ENCODE results near the gene NDUFV3.
"Not testable (repeated sequence)": the region's sequence is repeated elsewhere in the genome, so short reads cannot be mapped to it uniquely, and the experiment has no call there.

The NDUFV3 gene

DNA sequence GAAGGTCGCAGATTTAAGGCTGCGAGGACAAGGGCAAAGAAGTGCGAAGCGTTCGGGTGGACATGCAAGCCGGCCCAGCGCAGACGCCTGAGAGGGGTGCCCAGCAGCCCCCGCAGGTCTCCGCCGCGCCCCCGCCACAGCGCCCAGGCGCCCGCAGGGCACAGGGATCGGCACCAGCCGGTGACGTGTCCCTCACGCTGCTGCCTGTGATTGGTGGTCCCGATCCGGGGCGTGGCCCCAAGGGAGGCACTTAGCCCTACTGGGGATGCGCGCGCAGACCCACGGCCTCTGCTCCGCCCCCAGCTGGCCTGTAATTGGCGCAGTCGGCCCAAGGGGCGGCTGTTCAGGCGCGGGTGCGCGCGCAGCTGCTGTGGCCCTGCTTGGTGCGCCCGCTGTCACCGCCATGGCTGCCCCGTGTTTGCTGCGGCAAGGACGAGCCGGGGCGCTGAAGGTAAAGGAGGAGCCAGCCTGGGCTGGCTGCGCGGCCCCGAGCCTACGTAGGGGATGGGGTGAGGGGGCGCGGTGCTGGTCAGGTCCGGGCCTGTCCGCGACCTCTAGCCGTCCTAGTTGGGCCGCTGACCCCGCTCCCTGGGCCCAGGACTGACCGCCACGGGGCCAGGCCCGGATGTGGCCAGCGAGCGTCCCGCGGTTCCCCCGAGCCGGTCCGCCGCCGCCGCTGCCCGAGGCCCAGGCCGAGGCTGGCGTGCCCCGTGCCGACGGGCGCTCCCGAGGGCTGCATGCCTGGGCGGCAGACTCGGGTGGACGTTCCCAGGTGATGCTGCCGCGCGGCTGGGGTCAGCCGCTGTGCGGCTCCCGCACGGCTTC lies at the start of gene NDUFV3:
Gene NDUFV3, plus strand, starts transcription at position 379 of the 825 bp plus-strand sequence. Its CDS starts 25 bp downstream, at position 404.
- peak; percentile 96 to 97 for DNase-seq

DNA sequence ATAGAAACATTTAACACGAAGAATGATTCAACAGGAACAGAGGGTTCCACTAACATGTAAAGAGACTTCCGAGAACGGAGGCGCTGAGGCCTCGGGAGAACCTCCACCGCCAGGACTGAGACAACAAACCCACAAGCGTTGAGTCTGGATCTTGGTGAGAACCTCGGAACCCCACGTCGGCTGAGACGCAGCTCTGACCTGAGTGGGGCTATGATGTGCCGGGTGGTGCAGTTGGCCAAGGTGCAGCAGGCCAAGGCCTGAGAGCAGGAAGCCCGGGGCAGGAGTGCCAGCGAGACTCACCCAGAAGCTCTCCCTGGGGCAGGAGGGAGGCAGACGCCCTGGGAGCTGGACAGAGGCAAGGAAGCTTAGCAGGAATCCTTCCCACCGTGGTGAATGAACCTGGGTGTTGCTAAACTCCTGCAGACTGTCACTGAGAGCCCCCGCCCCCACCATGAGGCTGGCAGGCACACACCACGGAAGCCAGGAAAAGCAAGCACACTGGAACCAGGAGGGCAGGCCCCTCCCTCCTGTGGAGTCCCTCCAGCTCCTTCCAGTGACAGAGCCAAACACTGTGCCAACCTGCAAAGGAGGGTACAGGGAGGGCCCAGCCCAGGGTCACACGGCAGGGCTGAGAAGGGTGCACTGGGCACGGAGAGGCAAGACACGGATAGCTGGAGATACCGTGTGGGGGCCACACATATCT lies 48.5 kb upstream of the NDUFV3 start:
- no peak for DNase-seq

DNA sequence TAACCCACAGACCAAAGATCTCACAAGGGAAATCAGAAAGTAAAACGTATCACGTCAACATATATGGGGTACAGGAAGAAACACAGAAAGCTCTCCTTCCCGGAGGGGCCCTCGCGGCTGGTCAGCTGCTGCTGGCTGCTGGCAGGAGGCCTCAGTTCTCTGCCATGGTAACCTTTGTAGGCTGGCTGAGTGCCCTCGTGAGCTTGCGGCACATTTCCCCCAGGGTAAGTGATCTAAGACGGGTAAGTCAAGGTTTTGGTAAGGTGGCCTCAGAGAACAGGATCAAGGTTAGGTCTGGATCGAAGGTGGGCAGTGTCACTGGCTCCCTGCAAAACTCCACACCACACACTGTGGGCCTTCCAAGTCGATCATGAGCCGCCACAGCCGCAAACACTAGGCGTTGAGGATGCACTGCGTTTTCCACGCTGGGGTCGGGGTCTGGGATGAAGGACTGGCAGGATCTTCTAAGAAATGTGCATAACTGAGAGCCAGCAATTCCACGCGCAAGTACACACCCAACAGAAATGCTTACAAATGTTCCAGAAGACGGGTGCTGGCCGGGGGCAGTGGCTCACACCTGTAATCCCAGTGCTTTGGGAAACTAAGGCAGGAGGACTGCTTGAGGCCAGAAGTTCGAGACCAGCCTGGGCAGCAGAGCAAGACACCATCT lies 47.7 kb upstream of the NDUFV3 start:
- no peak for DNase-seq

DNA sequence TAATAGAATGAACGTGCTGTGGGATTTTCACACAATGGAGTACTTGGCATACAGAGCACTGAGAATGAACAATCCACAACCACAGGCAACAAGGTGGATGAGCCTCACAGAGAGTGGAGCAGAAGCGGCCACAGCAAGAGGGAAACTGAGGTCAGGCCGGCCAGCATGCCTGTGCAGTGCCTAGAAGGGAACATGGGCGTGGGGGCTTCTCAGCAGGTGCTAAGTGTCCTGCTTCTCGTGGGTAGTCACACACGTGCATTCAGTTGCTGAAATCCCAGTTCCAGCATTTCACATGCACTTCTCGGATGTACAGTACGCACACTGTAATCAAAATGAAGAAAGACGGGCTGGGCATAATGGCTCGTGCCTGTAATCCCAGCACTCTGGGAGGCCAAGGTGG lies 46.9 kb upstream of the NDUFV3 start:
- DNase-seq: no peak

DNA sequence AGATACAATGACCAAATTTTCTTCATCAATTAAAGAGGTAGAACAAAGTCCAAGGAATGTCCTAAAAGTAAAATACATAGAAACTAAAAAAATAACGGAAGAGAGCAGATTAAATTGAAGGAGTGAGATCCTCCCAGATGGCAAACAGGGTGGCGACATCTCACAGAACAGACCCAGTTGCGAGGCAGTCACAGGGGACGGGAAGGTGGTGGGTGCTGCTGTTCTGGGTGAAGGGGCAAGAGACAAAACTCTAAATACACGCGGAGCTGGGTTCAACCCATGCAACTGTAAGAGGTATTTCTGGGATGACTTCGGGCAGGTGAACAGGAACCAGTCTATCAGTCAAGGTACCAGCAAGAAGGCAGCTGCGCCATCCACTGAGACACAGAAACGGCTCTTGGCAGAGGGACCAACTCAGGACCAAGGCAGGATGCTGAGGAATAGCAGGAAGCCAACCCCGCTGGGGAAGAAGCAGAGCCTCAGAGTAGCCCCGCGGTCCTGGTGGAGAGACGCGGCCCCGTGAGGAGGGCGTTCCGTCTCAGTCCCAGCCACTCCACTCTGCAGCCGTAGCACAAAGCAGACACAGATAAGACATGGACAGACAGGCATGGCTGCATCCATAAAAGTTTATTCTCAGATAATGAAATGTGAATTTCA lies 45.9 kb upstream of the NDUFV3 start:
- no peak for DNase-seq

DNA sequence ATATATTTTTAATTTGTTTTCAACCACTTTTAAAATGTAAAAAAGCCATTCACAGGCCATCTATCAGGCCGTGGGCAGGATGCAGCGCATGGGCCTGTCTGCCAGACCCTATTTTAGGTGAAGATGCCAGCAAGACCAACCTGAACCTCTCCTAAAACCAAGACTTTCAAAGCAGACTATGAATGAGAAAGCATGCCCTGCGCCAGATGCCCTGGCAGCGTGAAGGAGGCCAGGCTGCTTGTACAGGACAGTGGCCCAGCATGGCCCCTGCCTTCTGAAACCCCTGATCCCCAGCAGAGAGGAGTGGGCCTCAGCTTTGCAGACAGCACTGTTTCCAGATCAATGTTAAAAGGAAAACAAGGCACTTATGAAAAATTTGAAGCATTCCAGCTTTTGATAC lies 45.4 kb upstream of the NDUFV3 start:
- DNase-seq: no peak

DNA sequence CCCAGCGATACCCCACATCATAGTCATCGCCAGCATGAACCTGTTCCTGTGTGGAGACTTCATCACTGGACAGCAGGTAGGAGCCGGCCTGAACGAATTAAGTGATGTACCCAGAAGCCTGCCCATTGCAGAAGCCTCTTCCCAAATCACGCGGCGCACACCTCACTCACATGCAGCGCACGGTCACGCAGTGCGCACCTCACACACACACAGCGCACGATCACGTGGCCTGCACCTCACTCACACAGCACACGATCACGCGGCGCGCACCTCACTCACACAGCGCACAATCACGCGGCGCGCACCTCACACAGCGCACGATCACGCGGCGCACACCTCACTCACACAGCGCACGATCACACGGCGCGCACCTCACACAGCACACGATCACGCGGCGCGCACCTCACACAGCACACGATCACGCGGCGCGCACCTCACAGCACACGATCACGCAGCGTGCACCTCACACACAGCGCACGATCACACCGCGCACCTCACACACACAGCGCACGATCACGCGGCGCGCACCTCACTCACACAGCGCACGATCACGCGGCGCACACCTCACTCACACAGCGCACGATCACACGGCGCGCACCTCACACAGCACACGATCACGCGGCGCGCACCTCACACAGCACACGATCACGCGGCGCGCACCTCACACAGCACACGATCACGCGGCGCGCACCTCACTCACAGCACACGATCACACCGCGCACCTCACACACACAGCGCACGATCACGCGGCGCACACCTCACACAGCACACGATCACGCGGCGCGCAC lies 44.8 kb upstream of the NDUFV3 start:
- not testable (repeated sequence) for DNase-seq

DNA sequence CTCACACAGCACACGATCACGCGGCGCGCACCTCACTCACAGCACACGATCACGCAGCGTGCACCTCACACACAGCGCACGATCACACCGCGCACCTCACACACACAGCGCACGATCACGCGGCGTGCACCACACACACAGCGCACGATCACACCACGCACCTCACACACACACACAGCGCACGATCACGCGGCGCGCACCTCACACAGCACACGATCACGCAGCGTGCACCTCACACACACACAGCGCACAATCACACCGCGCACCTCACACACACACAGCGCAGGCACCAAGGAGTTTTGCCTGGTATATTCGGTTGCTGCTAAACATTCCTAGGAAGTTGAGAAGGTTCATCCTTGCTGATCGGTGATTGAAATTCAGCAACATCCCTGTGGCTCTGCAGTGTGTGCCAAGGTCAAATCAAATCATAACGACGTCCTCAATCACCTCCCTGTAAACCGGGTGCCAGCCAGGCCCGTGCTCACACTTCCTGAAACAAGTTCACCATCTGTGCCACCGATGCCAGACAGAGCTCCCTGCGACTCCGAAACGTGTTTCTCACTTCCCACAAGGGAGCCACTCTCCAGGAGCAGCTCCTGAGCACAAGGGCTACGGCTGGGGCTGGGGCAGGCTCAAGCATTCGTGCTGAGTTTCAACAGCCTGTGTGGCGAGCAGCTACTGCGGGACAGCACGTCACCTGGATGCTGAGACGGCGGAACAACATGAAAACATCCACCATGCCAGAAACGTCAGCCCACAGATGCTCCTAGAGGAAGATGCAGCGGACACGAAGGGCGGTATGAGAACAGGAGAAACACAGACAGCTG lies 44.0 kb upstream of the NDUFV3 start:
- no peak for DNase-seq

DNA sequence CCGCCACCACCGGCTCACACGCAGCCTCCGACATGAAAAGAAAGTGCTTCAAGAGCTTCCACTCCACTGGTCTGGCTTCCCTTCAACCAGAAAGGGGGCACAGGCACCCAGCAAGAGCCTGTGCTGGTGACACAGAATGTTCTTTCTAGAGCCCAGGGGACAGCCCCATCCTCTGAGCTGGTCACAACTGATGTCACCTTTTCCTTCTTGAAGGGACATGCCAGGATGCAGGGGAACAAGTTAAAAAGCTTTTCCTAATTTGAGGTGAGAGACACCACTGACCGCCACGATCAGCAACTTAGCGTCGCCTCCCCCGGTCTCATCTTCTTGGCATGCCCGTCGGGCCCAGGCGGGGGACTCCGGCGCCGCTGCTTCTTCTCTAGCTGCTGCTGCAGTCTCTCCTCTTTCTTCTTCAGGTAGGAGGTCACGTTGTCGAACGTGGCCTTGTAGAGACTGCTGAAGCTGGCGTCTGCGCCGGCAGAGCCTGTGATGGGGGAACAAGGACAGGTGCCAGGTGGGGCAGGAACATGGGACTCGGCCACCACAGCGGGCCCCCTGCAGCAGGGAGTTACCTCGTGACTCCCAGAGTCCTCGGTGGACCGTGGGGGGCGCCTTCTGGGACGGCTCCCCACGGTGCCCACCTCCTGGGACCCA lies 43.2 kb upstream of the NDUFV3 start:
- DNase-seq: no peak

DNA sequence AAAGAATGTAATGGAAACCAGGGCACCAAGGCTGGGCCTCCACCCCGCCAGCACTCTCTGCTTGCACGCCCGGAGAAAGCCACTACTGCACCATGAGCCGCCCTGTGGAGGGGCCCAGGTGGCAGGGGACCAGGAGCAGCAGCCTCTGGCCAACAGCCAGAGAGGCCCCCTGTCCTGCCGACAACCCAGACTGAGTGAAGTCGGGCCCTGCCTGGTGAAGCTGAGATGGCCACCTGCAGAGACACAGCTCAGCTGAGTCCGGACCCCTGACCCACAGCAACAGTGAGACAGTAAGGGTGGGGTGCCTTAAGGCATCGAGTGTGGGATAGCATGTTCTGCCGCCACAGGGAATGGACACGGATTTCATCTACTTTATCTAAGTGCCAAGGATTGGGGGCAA lies 42.6 kb upstream of the NDUFV3 start:
- DNase-seq: no peak

DNA sequence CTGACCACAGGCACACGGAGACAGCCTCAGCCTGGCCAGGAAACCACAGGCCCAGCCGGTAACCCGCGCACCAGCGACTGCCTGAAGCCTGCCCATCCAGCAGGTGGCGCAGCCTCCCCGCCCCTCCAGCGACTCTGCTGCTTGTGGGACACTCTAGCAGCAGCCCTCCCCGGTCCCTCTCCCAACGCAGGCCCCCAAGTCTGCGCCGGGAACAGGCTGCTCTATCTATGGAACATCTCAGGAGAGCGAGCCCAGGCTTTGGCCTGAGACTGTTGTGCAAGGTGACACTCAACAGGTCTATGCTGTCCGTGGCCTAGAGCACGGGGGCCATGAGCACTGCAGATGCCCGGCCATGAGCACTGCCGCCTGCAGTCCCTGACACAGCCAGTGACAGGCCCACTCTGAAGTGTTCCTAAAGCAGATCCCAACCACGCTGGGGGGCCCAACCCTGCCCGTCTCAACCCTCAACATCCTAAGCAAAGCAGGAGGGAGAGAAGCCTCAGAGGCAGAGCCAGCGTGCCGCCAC lies 42.2 kb upstream of the NDUFV3 start:
- DNase-seq: no peak

DNA sequence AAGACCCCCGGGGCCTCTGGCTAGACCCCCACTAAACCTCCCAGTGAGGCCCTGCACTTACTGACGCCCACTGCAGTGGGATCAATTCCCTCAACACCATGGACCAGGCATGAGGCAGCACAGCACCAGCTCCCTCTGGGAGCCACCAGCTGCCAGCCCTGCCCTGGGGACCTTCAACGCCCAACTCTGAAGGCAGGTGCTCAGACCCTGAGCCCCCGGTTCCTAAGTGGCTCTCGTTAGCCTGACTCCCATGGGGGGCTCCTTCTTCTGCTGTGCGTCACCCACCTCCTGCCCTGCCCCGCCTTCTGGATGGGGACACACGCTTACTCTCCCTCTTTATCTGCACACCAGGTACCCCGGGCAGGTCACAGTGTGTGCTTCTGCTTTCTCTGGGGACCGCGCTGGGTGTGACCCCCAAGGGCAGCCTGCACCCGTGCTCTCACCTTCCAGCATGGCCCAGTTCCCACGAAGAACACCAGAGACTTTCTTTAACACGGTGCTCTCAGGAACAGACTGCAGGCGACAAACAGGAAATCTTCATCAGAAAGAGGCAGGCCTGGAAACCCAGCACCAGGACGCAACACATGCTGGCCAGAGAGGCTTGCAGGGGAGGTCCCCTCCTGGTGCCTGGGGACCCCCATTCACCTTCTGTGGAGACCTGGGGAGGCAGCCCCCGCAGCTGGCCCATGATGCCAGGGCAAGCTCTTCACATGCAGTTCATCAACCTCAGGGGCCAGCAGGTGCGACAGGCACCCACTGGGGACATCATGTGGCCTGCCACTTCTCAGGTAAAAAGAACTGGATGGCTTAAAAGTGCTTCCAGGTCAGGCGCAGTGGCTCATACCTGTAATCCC lies 41.1 kb upstream of the NDUFV3 start:
- DNase-seq: no peak

DNA sequence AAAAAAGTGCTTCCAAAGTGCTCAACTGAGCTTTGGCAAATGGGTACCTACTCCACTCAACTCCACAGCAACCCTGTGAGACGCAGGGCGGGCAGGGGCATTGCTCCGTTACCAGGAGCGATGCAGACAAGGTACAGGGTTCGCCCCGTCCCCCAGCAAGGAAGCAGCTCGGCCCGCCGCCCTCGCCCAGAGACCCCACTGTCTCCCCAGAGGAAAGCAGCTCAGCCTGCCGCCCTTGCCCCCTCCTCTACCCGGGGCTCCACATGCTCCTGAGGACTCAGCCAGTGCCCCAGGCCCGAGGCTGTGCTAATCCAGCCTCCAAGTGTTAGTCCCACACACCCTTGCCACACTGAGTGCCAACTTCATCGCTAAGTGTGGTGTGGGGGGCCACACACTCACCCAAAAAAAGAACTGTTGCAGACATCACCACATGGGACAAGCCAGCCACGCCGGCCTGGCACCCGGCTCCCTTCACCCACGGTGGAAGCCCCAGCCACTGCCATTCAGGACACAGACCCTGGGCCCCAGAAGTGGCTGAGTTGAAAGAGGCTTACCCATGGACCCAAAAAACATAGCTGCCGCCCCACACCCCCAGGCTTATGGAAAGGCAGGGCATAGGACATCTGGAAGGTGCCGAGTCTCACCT lies 40.1 kb upstream of the NDUFV3 start:
- DNase-seq: no peak

DNA sequence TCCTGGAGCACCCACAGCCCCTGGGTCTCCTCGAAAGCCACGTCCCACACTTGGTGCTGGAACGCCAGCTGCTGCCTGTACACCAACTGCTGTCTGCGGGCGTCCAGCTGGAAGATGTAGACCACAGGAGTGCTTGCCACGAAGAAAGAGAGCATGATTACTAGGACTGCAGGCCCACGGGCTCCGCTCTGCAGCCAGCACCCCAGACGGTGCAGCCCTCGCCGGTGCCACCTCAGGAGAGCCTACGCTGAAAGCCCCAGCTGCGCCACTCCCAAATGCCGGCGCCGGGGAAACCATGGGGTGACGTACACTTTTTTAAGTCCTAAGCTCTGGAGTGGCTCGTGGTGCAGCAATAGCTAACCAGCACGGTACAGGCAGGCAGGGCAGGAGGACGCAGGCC lies 39.5 kb upstream of the NDUFV3 start:
- DNase-seq: no peak

DNA sequence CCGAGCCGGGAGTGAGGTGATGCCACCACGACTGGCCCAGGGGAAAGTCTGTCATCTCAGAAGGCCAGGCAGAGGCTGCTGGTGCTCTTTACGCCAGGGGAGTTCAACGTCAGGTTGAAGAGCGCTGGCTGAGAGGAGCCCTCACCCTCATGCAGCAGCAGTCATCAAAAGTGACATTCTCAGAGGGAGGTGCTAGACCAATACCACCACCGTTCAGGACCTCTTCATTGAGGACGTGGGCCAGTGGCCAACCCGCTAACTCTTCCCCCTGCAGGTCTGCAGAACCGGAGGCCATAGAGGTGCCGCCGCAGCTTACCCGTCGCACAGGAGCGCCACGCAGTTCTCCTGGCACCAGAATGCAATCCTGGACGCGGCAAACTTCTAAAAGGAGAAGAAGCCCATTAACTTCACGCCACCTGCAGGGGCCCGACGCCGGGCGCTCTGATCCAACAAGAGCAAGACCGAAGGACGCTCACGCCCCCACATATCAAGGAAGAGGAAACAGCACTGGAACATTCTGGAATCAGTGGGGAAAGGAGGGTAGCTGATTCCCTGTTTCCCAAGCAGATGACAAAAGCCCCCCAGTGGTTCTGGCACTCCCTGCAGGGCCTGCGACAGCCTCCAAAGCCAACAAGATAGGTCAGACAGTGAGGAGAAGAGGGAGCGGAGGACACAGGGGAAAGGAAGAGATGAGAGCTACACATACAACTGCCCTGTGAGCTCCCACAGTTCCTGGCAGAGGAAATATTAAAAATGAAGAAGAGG lies 38.7 kb upstream of the NDUFV3 start:
- DNase-seq: no peak

DNA sequence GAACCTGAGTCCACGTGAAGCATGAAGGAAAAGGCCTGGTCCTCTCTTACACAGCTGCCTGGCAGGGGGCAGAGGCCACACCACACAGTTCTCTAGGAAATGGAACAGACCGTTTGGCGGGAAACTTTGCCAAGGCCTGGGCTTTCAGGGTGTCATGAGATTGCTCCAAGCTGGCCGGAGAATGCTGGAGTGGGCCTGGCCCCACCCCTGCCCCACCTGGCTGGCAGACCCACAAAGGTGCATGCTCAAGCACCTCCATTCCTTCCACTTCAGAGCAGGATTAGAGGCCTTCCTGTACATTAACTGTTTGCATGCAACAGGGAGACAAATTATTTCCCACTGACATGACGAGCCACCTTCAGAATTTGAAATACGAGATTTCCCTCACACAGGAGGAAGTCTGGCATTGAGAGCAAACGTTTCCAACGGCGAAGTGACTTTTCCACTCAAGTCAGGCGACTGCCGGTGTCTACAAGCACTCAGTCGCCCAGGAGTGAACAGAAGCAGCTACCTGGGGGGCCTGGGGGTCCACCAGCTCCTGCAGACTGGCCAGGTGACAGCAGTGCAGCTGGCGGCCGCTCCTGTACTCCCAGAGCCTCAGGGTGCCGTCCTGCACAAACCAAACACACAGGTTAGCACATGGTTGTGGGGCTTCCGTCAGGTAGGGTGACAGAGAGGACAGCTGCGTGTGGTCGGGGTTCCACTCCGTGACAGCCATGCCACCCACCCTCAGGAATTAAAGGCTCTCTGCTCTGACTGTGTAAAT lies 37.8 kb upstream of the NDUFV3 start:
- DNase-seq: no peak

DNA sequence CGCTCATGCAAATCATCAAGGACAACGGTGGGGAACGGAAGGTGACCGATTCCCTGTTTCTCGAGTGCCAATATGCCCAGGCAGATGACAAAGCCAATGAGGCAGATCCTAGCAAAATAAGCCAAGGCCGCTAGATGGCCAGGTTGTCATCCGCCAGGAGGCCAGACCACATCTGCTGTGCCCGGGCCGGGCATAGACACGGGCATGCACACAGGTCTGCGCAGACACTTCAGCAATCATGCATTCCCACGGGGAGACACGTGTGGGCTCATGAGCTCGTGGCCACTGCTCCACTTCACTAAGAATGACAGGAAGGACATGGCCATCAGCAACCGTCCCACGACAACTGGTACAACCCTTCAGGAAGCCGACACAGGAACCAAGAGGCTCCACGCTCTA lies 37.2 kb upstream of the NDUFV3 start:
- DNase-seq: no peak

DNA sequence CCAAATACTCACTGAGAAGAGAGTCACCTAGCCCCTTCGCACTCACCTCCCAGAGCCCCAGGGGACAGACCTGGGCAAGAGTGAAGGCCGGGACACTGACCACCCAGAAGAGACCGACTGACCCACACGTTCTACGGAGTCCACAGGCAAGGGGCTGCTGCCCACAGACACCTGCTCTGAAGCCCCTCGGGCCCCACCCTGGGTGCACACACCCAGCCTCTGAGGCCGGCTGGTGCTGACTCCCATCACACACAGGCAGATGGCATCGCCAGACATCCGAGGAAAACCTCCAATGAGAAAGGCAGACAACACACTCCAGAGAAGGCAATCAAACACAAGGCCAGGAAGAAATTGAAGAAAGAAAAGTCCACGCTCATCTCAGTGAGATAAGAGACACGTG lies 35.9 kb upstream of the NDUFV3 start:
- no peak for DNase-seq
